Pancreas (tissue), 10 donors: ENCODE measurements around the gene DTX1. TPM values are rescaled to one million over a fixed set of nuclear protein-coding genes. Genes with fewer than 3 reads are reported as not detected.

Source experiments
- ATAC-seq, 4 donors: fragments of 200-7000 bp; cut with Tn5 transposase; one replicate each; pipeline versions ENCODE4 v1.8.0 to v1.9.1; 2020; ENCODE audit warnings: mild to moderate bottlenecking in 4 of 4, moderate library complexity in 4 of 4
- DNase-seq, 6 donors: peaks; one replicate each; pipeline ENCODE4 v3.0.0-alpha.2; 2020
- FAIRE-seq: peaks from 2 replicates; lab custom pipeline; 2012; peaks lifted over from hg19 to GRCh38; lab: Jason Lieb, UNC
- H3K27ac ChIP-seq, 4 donors: fragments of 200-600 bp; sonication (generic); 1 replicate in 3 of 4; 2 replicates in 1 of 4; pipeline versions ENCODE4 v1.5.0 to v1.8.0; 2020
- H3K27me3 ChIP-seq, 4 donors: fragments of 200-600 bp; one replicate each; pipeline ENCODE4 v1.8.0; 2021
- H3K36me3 ChIP-seq, 3 donors: fragments of 200-600 bp; sonication (generic) in 1 of 3; one replicate each; pipeline versions ENCODE4 v1.5.0 to v1.8.0; 2020 to 2021
- H3K4me1 ChIP-seq, 3 donors: fragments of 200-600 bp; one replicate each; pipeline ENCODE4 v1.8.0; 2021
- H3K4me3 ChIP-seq, 4 donors: fragments of 200-600 bp; sonication (generic) in 2 of 4; one replicate each; pipeline versions ENCODE4 v1.5.0 to v1.8.0; 2020 to 2021
- H3K9me3 ChIP-seq, 4 donors: fragments of 200-600 bp; one replicate each; pipeline ENCODE4 v1.8.0; 2021
- CTCF ChIP-seq, 4 donors: fragments of 200-600 bp; sonication (generic) in 3 of 4; IDR thresholded peaks; one replicate each; pipeline versions ENCODE4 v1.5.0 to v1.8.0; 2021; ENCODE audit warnings: antibody characterized with exemption in 4 of 4
- WGBS, 2 donors: extraction: QIAGEN DNeasy Blood & Tissue Kit; methylation state at CpG; one replicate each; pipeline ENCODE4 v1.1.7; 2013; 5-methylcytosine and 5-hydroxymethylcytosine counted together
- intact Hi-C, 3 donors: fragments of 100-400 bp; cut with DNase I; formaldehyde crosslinking; loops; one replicate each; pipeline versions ENCODE4 v1.11.1 to v1.14.2; 2022
- polyA plus RNA-seq, 2 donors: library from polyadenylated mRNA; stranded (reverse); fragments of 200-250 nt; gene quantifications; one replicate each; pipeline ENCODE4 v1.2.3, GENCODE V29; 2013
- total RNA-seq, 6 donors: library from RNA; stranded (reverse); fragmentation: NEBNext Ultra II Directional in 4 of 6; extraction: Animal tissue kit (Norgen Biotek cat#: 25700) in 4 of 6; gene quantifications; one replicate each; pipeline versions ENCODE4 v1.2.1 to v1.2.4, GENCODE V29; 2021 to 2023
- donor health status: healthy with polysubstance abuse.
- donor health status: DM: no; HTN: no; CAD: no; lungs with moderate emphysema.
- donor health status: DM: no; HTN: no; CAD: no.
- donor health status: control.
- donor health status: control.
- donor health status: Bipolar disorder and iron deficiency.
- donor health status: DM: yes; HTN: yes; CAD: no.
- donor health status: DM: no; HTN: no; CAD: no.
- donor health status: DM: no; HTN: no; CAD: no.
- donor health status: DM: yes; HTN: yes; CAD: no.

Gene DTX1
- total and polyA plus RNA-seq, 8 donors = 3.5 to 8.1 (median 5.4) TPM

- no peaks in the 10 kb centered on the region for H3K4me1 ChIP-seq
- H3K27ac ChIP-seq = no peak overlapping the region
- H3K27me3 ChIP-seq = no peaks in the 10 kb centered on the region
- 32 to 39% methylated on average over 27 to 31 of the region's 31 CpGs for WGBS, 2 donors
- no peak for TF ChIP-seq CTCF (IDR thresholded peaks at IDR 0.05)
- peak in 3 of 6 donors; percentile 29 to 78 (median 63) for DNase-seq
- intact Hi-C loops = loop anchor here in 1 of 3 donors (10.0 kb wide), 1 partner anchor 48 kb away; no protein-coding TSS in a partner anchor
- H3K36me3 ChIP-seq = no peaks in the 10 kb centered on the region
- H3K9me3 ChIP-seq = no peaks in the 10 kb centered on the region
- peak; percentile 32 to 79 (median 64) for ATAC-seq
- H3K4me3 ChIP-seq = peak overlapping the region in 1 of 4 donors; percentile 8
- FAIRE-seq = no peak
Measured at GRCh38 chr12:113092607-113093408, 36.3 kb downstream of the DTX1 start.

DNA sequence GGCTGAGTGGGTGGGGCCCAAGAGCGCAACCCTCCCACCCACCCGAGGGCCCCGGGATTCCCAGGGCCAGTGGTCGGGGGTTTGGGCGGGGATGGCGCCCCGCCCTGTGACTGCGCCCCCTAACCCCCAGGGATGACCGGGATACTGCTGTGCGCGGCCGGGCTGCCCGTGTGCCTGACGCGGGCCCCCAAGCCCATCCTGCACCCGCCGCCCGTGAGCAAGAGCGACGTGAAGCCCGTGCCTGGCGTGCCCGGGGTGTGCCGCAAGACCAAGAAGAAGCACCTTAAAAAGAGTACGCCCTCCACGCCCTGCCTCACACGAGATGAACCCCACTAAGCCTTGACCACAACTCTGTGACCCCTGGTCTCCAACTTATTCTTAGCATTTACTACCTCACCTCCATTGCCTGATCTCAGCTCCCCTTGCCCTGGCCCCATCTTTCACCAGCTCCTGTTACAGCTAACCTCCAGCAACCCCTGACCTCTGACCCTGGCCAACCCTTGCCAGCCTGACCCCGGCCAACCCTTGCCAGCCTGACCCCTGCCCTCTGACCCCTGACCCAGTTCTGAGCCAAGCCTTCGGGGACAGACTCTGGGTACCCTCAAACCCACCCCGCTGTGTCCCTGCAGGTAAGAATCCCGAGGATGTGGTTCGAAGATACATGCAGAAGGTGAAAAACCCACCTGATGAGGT, 37.0 kb downstream of the DTX1 start:
- Histone ChIP-seq H3K36me3 (no peaks in the 10 kb centered on the region), H3K27ac (no peak overlapping the region), H3K4me1 (no peaks in the 10 kb centered on the region), H3K4me3 (peak overlapping the region in 1 of 4 donors; percentile 8), H3K9me3 (no peaks in the 10 kb centered on the region), H3K27me3 (no peaks in the 10 kb centered on the region)
- ATAC-seq (peak in 1 of 4 donors; percentile 8), DNase-seq (no peak), FAIRE-seq (no peak)
- 66 to 67% methylated on average over 32 of the region's 32 CpGs for WGBS, 2 donors
- intact Hi-C loops = loop anchor here in 1 of 3 donors (10.0 kb wide), 1 partner anchor 49 kb away; no protein-coding TSS in a partner anchor
- no peak for TF ChIP-seq CTCF (IDR thresholded peaks at IDR 0.05)

DNA sequence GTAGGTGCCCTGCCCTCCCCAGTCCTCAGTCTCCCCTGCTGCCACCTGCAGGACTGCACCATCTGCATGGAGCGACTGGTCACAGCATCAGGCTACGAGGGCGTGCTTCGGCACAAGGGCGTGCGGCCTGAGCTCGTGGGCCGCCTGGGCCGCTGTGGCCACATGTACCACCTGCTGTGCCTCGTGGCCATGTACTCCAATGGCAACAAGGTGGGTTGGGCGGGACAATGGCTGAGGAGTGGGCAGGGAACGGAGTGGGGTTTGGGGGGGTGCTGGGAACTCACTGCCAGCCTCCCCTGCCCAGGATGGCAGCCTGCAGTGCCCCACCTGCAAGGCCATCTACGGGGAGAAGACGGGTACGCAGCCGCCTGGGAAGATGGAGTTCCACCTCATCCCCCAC, 38.2 kb downstream of the DTX1 start:
- no peak for TF ChIP-seq CTCF (IDR thresholded peaks at IDR 0.05)
- 88 to 89% methylated on average over 15 to 16 of the region's 16 CpGs for WGBS, 2 donors
- H3K4me3 ChIP-seq = no peak overlapping the region
- DNase-seq (peak in 1 of 6 donors; percentile 61), ATAC-seq (no peak), FAIRE-seq (no peak)
- H3K4me1 ChIP-seq = no peaks in the 10 kb centered on the region
- no peaks in the 10 kb centered on the region for H3K27me3 ChIP-seq
- H3K9me3 ChIP-seq = no peaks in the 10 kb centered on the region
- no peaks in the 10 kb centered on the region for H3K36me3 ChIP-seq
- intact Hi-C loops = loop anchor here in 2 of 3 donors (5.0 to 10.0 kb wide), 2 partner anchors 42 to 50 kb away; no protein-coding TSS in a partner anchor
- H3K27ac ChIP-seq = no peak overlapping the region

- DNase-seq = no peak
- Histone ChIP-seq H3K27ac (no peak overlapping the region), H3K36me3 (no peaks in the 10 kb centered on the region), H3K27me3 (no peaks in the 10 kb centered on the region), H3K4me3 (no peak overlapping the region), H3K4me1 (no peaks in the 10 kb centered on the region), H3K9me3 (no peaks in the 10 kb centered on the region)
- no peak for TF ChIP-seq CTCF (IDR thresholded peaks at IDR 0.05)
- ATAC-seq = no peak
- FAIRE-seq = no peak
- 52 to 59% methylated on average over 6 of the region's 6 CpGs for WGBS, 2 donors
- intact Hi-C loops = loop anchor here in 2 of 3 donors (5.0 to 10.0 kb wide), 2 partner anchors 43 to 51 kb away; no protein-coding TSS in a partner anchor
Measured at GRCh38 chr12:113095405-113095804, 38.9 kb downstream of the DTX1 start.
